PC-9 (cell line): ENCODE data around the gene RPS25. TPM values are rescaled to one million over a fixed set of nuclear protein-coding genes. Genes with fewer than 3 reads are reported as not detected.
A peak's percentile ranks its signal among the peaks of the same experiment; 100 is the strongest.

Experiments used
- BruUV-seq: library from RNA; stranded (reverse); fragments of 400-500 nt; replicated peaks from 2 replicates; lab custom pipeline; 2021; lab: Mats Ljungman, UMichigan
- CTCF ChIA-PET: fragments of 300-600 bp; sonication (Branson Sonifier 250); formaldehyde crosslinking; loops from one replicate; lab custom pipeline; 2022; ENCODE audit warnings: antibody characterized with exemption; lab: Charles Lee
- POLR2A ChIA-PET: fragments of 300-600 bp; sonication (Branson Sonifier 250); formaldehyde crosslinking; loops from one replicate; lab custom pipeline; 2022; ENCODE audit warnings: antibody characterized with exemption; ENCODE audit not compliant: unreplicated experiment; lab: Charles Lee
- DNase-seq, 2 experiments: peaks; one replicate each; pipeline versions ENCODE4 v3.0.0 to v3.0.0-alpha.2; 2015 to 2022; ENCODE audit warnings: mixed read lengths in 1 of 2
- H2AFZ ChIP-seq: fragments of 200-600 bp; sonication (generic); 2 replicates; pipeline ENCODE4 v1.8.1; 2017; ENCODE audit warnings: antibody characterized with exemption
- H3F3A ChIP-seq: fragments of 200-600 bp; sonication (generic); 2 replicates; pipeline ENCODE4 v1.8.1; 2017; ENCODE audit warnings: antibody characterized with exemption, mild to moderate bottlenecking, low read depth; ENCODE audit not compliant: insufficient read depth
- H3K27ac ChIP-seq: fragments of 200-600 bp; sonication (generic); 2 replicates; pipeline ENCODE4 v1.6.1; 2016; ENCODE audit warnings: mixed run types
- H3K27me3 ChIP-seq: fragments of 200-600 bp; sonication (generic); 2 replicates; pipeline ENCODE4 v1.6.1; 2016; ENCODE audit warnings: low read depth, mixed run types; ENCODE audit not compliant: insufficient read depth
- H3K36me3 ChIP-seq: fragments of 200-600 bp; sonication (generic); 2 replicates; pipeline ENCODE4 v1.6.1; 2016; ENCODE audit warnings: low read depth, mixed run types
- H3K4me1 ChIP-seq: fragments of 200-600 bp; sonication (generic); replicated peaks from 2 replicates; pipeline ENCODE4 v1.6.1; 2016; ENCODE audit warnings: mixed run types; ENCODE audit not compliant: insufficient read depth
- H3K4me2 ChIP-seq: fragments of 200-600 bp; sonication (generic); 2 replicates; pipeline ENCODE4 v1.6.1; 2017; ENCODE audit warnings: mixed run types
- H3K4me3 ChIP-seq: fragments of 200-600 bp; sonication (generic); 2 replicates; pipeline ENCODE4 v1.6.1; 2016; ENCODE audit warnings: mixed run types
- H3K79me2 ChIP-seq: fragments of 200-600 bp; sonication (generic); 2 replicates; pipeline ENCODE4 v1.6.1; 2017; ENCODE audit warnings: low read depth, mixed run types
- H3K9me2 ChIP-seq: fragments of 200-600 bp; sonication (generic); 2 replicates; pipeline ENCODE4 v1.8.1; 2017; ENCODE audit warnings: mild to moderate bottlenecking; ENCODE audit not compliant: insufficient read depth
- H3K9me3 ChIP-seq: fragments of 200-600 bp; sonication (generic); 2 replicates; pipeline ENCODE4 v1.8.1; 2016; ENCODE audit warnings: low read depth; ENCODE audit not compliant: insufficient read depth
- H4K20me1 ChIP-seq: fragments of 200-600 bp; sonication (generic); 2 replicates; pipeline ENCODE4 v1.8.1; 2017; ENCODE audit not compliant: insufficient read depth
- EZH2 ChIP-seq: fragments of 200-600 bp; sonication (generic); IDR thresholded peaks from 2 replicates; pipeline ENCODE4 v1.8.0; 2017; ENCODE audit warnings: antibody characterized with exemption, low read depth
- intact Hi-C: fragments of 100-400 bp; cut with micrococcal nuclease; formaldehyde crosslinking; loops from one replicate; pipeline ENCODE4 v1.10.0; 2022; ENCODE audit not compliant: unreplicated experiment
- total RNA-seq: library from RNA; stranded (reverse); gene quantifications from 2 replicates; pipeline ENCODE4 v1.2.3, GENCODE V29; 2021
- TF ChIP-seq, protein P1 (sequence below): fragments of 200-600 bp; sonication (generic); conservative IDR thresholded peaks from 2 replicates; pipeline ENCODE4 v1.6.1; 2017; ENCODE audit warnings: mixed run types, antibody characterized with exemption, mild to moderate bottlenecking, moderate library complexity

Gene RPS25
- total RNA-seq, 1 experiment from 2014 or later = 984 TPM

- no peak for DNase-seq
- Histone ChIP-seq H3F3A (peaks cover 24% of the 10 kb centered on the region), H3K4me2 (no peak overlapping the region), H2AFZ (no peak overlapping the region), H3K9me3 (no peaks in the 10 kb centered on the region), H3K4me1 (peaks cover 34% of the 10 kb centered on the region), H3K9me2 (no peaks in the 10 kb centered on the region), H3K79me2 (peaks cover 34% of the 10 kb centered on the region), H3K27me3 (no peaks in the 10 kb centered on the region), H3K27ac (no peak overlapping the region), H4K20me1 (peaks cover 7% of the 10 kb centered on the region), H3K36me3 (peaks cover 32% of the 10 kb centered on the region; the same call in 1 of the 2 replicates), H3K4me3 (no peak overlapping the region)
- CTCF ChIA-PET = no interaction called here
- POLR2A ChIA-PET = interaction anchor here (0.6 kb wide), 1 partner anchor 354 kb away, joined by 4 read pairs; no protein-coding TSS in a partner anchor
- no peak for TF ChIP-seq EZH2
- TF ChIP-seq, protein P1, sequence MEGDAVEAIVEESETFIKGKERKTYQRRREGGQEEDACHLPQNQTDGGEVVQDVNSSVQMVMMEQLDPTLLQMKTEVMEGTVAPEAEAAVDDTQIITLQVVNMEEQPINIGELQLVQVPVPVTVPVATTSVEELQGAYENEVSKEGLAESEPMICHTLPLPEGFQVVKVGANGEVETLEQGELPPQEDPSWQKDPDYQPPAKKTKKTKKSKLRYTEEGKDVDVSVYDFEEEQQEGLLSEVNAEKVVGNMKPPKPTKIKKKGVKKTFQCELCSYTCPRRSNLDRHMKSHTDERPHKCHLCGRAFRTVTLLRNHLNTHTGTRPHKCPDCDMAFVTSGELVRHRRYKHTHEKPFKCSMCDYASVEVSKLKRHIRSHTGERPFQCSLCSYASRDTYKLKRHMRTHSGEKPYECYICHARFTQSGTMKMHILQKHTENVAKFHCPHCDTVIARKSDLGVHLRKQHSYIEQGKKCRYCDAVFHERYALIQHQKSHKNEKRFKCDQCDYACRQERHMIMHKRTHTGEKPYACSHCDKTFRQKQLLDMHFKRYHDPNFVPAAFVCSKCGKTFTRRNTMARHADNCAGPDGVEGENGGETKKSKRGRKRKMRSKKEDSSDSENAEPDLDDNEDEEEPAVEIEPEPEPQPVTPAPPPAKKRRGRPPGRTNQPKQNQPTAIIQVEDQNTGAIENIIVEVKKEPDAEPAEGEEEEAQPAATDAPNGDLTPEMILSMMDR = no peak
- intact Hi-C loops = no loop called here
- no TSS peak for BruUV-seq
Observed at GRCh38 chr11:119024430-119025098, 6.4 kb upstream of the RPS25 start.

DNA sequence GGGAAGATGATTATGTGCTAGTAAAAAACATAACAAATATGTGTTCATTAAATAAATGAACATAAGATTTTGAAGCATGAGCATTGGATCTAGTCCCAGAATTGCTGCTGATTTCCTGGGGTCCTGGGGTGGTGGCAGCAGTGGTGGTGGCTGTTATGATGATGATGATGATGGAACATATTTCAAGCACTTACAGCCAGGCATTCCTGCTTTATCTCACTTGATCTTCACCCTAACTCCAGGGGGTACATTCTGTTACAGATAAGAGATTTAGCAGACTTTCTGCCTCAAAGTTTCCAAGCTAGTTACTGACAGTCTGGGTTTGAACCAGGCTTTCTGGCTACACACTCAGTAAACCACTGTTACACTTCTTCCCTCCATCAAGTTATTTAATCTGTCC, 5.6 kb upstream of the RPS25 start:
- peak in 1 of 2 experiments; percentile 50 for DNase-seq
- peaks cover 7% of the 10 kb centered on the region for H4K20me1 ChIP-seq
- TF ChIP-seq, protein P1 = no peak
- TF ChIP-seq EZH2 = no peak
- H3K79me2 ChIP-seq = peaks cover 34% of the 10 kb centered on the region
- H3F3A ChIP-seq = peaks cover 28% of the 10 kb centered on the region
- no peak overlapping the region for H2AFZ ChIP-seq
- no peak overlapping the region for H3K4me3 ChIP-seq
- H3K4me2 ChIP-seq = no peak overlapping the region
- intact Hi-C loops = no loop called here
- peak overlapping the region; percentile 27; the same call in 1 of the 2 replicates for H3K27ac ChIP-seq
- no peaks in the 10 kb centered on the region for H3K27me3 ChIP-seq
- H3K36me3 ChIP-seq = peaks cover 32% of the 10 kb centered on the region; the same call in 1 of the 2 replicates
- BruUV-seq = no TSS peak
- no peaks in the 10 kb centered on the region for H3K9me3 ChIP-seq
- no peaks in the 10 kb centered on the region for H3K9me2 ChIP-seq
- CTCF ChIA-PET = no interaction called here
- peaks cover 25% of the 10 kb centered on the region for H3K4me1 ChIP-seq
- POLR2A ChIA-PET = interaction anchor here (0.6 to 0.7 kb wide), 2 partner anchors 33 to 782 kb away, joined by 3 to 4 read pairs; partner anchors contain the start of gene HYOU1

- H3K4me2 ChIP-seq = no peak overlapping the region
- POLR2A ChIA-PET = no interaction called here
- CTCF ChIA-PET = no interaction called here
- no peak overlapping the region for H3K4me3 ChIP-seq
- no peak for TF ChIP-seq EZH2
- TF ChIP-seq, protein P1 = no peak
- no peaks in the 10 kb centered on the region for H3K9me2 ChIP-seq
- intact Hi-C loops = no loop called here
- H3K27me3 ChIP-seq = no peaks in the 10 kb centered on the region
- no peak overlapping the region for H3K27ac ChIP-seq
- no TSS peak for BruUV-seq
- H3K36me3 ChIP-seq = peaks cover 43% of the 10 kb centered on the region
- H3K79me2 ChIP-seq = peaks cover 50% of the 10 kb centered on the region
- H4K20me1 ChIP-seq = peaks cover 12% of the 10 kb centered on the region
- H2AFZ ChIP-seq = no peak overlapping the region
- H3F3A ChIP-seq = peaks cover 48% of the 10 kb centered on the region
- no peak for DNase-seq
- peaks cover 29% of the 10 kb centered on the region for H3K4me1 ChIP-seq
- no peaks in the 10 kb centered on the region for H3K9me3 ChIP-seq
Observed at GRCh38 chr11:119021631-119022030, 3.5 kb upstream of the RPS25 start.
